HG02623 (cell line): ENCODE data around the gene HS3ST4.

Experiments used
- ATAC-seq: cut with Tn5 transposase; IDR thresholded peaks from one replicate; pipeline ENCODE4 v1.9.1; 2021; ENCODE audit warnings: moderate library complexity; ENCODE audit not compliant: unreplicated experiment

Gene HS3ST4

GRCh38 chr16:25691519-25692091 lies at the start of gene HS3ST4:
Gene HS3ST4 (plus strand): TSS chr16:25691959.
- no peak for ATAC-seq

- ATAC-seq = no peak
Observed at GRCh38 chr16:25643633-25644032, 48.1 kb upstream of the HS3ST4 start.

DNA sequence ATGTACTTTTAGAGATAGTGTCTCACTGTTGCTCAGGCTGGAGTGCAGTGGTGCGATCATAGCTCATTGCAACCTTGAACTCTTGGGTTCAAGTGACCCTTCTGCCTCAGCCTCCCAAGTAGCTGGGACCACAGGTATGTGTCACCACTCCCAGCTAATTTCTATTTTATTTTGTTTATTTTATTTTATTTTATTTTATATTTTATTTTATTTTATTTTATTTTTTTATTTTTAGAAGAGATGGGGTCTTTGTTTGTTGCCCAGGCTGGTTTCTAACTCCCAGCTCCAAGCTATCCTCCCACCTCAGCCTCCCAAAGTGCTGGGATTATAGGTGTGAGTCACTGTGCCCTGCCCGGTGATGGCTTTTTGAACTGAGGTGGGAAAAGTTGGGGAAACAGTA lies 35.1 kb upstream of the HS3ST4 start:
- no peak for ATAC-seq

GRCh38 chr16:25676820-25677219 lies 14.9 kb upstream of the HS3ST4 start:
- no peak for ATAC-seq

GRCh38 chr16:25679511-25679910 lies 12.2 kb upstream of the HS3ST4 start:
- no peak for ATAC-seq

- ATAC-seq = no peak
Observed at GRCh38 chr16:25689137-25689836, 2.5 kb upstream of the HS3ST4 start.

DNA sequence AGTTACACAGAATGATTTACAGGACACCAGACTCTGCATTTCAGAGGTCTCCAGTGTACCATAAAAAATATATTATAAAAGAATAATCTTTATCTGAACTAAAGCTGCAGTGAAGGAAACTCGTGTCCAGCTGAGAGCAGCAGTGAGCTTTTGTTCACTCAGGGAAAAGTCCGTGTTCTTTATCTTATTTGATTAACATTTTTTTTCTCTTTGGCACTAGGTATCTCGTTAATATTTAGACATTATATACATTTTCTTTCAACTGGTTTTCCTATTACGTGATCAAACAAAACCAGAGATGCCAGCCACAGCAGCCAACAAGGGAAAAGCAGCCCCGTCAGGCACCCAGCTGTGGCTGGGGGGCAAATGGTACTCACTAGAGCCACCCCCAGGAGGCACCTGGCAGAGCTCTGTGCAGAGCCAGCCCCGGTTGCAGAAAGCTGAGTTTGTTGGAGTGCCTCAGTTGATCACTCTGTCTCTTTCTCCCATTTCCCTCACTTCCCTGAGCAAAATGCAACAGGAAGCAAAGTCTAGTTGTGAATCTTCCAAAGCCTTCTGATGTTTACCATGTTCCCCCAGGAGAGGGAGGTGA lies 1.1 kb upstream of the HS3ST4 start:
- ATAC-seq = no peak

DNA sequence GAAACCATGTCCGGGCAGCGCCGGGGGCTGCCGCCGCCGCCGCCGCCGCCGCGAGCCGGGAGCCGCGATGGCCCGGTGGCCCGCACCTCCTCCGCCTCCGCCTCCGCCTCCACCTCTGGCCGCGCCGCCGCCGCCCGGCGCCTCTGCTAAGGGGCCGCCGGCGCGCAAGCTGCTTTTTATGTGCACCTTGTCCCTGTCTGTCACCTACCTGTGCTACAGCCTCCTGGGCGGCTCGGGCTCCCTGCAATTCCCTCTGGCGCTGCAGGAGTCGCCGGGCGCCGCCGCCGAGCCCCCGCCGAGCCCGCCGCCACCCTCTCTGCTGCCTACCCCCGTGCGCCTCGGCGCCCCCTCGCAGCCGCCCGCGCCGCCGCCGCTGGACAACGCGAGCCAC lies 587 bp downstream of the HS3ST4 start:
- no peak for ATAC-seq

- no peak for ATAC-seq
Observed at GRCh38 chr16:25692742-25693508, 1.2 kb downstream of the HS3ST4 start.

- ATAC-seq = no peak
Observed at GRCh38 chr16:25693631-25694030, 1.9 kb downstream of the HS3ST4 start.

- ATAC-seq = no peak
Observed at GRCh38 chr16:25699069-25699468, 7.3 kb downstream of the HS3ST4 start.

- no peak for ATAC-seq
Observed at GRCh38 chr16:25700547-25700946, 8.8 kb downstream of the HS3ST4 start.

DNA sequence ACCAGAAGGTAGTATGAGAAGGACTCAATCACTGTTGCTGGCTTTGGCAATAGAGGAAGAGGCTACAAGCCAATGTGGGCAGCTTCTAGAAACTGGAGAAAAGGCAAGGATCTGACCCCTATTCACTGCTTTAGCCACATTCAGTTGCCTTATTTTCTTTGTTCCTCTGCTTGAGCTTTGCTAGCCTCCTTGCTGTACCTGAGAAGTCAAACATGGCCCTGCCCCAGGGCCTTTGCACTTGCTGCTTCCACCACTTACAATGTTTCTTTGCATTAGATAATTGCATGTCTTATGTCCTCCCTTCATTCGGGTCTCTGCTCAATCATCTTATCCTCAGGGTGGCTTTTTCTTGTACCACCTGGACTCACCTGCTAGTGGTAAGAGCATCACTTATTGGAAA lies 15.8 kb downstream of the HS3ST4 start:
- no peak for ATAC-seq

- no peak for ATAC-seq
Observed at GRCh38 chr16:25707982-25708583, 16.3 kb downstream of the HS3ST4 start.

- no peak for ATAC-seq
Observed at GRCh38 chr16:25709213-25709612, 17.5 kb downstream of the HS3ST4 start.

DNA sequence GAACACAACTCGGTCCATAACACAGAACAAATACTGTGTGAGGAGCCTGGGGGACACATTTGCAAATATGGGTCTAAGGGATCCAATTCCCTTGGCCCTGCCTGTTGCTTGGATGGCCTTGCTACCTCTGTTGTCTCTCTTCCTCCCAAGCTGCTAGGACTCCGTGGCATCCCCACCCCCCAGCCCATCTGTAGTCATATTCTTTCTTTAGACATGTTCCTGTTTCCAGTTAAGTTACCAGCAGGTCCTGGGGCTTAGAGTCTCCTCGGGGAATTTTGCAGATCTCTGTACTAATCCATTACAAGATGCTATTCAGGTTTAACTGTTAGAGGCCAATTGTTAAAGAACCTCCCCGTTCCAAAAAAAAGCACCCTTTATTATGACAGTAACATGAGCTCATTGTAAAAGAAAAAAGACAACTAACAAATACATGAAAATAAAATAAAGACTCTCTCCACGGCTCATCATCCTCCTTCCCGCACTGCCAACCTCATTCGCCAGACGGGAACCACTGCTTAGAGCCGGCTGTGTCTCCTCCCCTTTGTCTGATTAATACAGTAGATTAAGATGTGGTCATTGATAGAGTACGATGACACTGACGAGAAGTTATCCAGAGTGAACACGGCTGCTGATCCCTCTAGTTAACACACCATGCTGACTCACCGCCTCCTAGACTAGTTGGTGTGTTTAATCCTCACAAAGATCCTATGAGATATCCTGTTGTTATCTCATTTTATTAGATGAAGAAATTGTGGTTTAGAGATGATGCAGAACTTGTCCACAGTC lies 22.2 kb downstream of the HS3ST4 start:
- no peak for ATAC-seq

DNA sequence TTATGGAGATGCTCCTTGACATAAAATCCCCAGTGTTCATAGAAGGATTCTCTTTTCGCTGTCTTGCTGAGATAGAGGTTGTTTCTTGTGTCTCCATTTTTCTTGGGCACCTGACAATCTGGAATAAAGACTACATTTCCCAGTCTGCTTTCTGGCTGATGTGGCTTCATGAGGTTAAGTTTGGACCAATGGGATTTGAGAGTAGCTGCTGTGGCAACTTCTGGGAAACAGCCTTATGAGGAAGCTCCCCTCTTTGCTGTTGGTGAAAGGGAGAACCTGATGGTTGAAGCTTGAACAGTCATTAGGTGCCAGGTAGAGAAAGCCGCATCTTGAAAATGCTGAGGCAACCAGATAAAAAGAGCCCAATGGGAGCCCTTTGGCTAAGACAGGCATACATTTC lies 24.4 kb downstream of the HS3ST4 start:
- ATAC-seq = no peak

GRCh38 chr16:25721439-25721838 lies 29.7 kb downstream of the HS3ST4 start:
- ATAC-seq = no peak

GRCh38 chr16:25726430-25727098 lies 34.8 kb downstream of the HS3ST4 start:
- ATAC-seq = no peak
